Activated CD4-positive, CD25-positive, alpha-beta regulatory T cell treated with anti-CD3 and anti-CD28 coated beads, Interleukin-2, amount 50 U/mL, for 72 hours (primary cell): Measurements from ENCODE around the gene CCDC181.
"Not testable (repeated sequence)": the region's sequence is repeated elsewhere in the genome, so short reads cannot be mapped to it uniquely, and the experiment has no call there.

Experiments used
- DNase-seq: peaks from one replicate; pipeline ENCODE4 v3.0.0; 2021

Gene CCDC181

GRCh38 chr1:169427081-169427641 is at the start of gene CCDC181:
CCDC181 (minus strand) TSS chr1:169427474; CDS start chr1:169424927, 2,547 bp downstream.
- DNase-seq: peak; percentile 63

GRCh38 chr1:169475806-169476387 is 48.6 kb upstream of the CCDC181 start:
- DNase-seq: no peak

- DNase-seq: no peak
Observed at GRCh38 chr1:169474302-169474995, 47.2 kb upstream of the CCDC181 start.

- DNase-seq: no peak
Observed at GRCh38 chr1:169473347-169473746, 46.1 kb upstream of the CCDC181 start.

- no peak for DNase-seq
Observed at GRCh38 chr1:169472738-169473137, 45.5 kb upstream of the CCDC181 start.

GRCh38 chr1:169468982-169469381 is 41.7 kb upstream of the CCDC181 start:
- no peak for DNase-seq

- no peak for DNase-seq
Observed at GRCh38 chr1:169466259-169467230, 39.3 kb upstream of the CCDC181 start.

GRCh38 chr1:169465281-169465680 is 38.0 kb upstream of the CCDC181 start:
- DNase-seq: no peak

GRCh38 chr1:169462385-169462784 is 35.1 kb upstream of the CCDC181 start:
- no peak for DNase-seq

GRCh38 chr1:169461390-169462000 is 34.2 kb upstream of the CCDC181 start:
- no peak for DNase-seq

- no peak for DNase-seq
Observed at GRCh38 chr1:169460191-169460833, 33.0 kb upstream of the CCDC181 start.

- no peak for DNase-seq
Observed at GRCh38 chr1:169457443-169457842, 30.2 kb upstream of the CCDC181 start.

- DNase-seq: no peak
Observed at GRCh38 chr1:169456029-169456428, 28.8 kb upstream of the CCDC181 start.

- DNase-seq: no peak
Observed at GRCh38 chr1:169452921-169453320, 25.6 kb upstream of the CCDC181 start.

GRCh38 chr1:169451218-169451824 is 24.0 kb upstream of the CCDC181 start:
- DNase-seq: no peak

- DNase-seq: no peak
Observed at GRCh38 chr1:169443923-169444322, 16.6 kb upstream of the CCDC181 start.

GRCh38 chr1:169426174-169426705 is 1.0 kb downstream of the CCDC181 start:
- no peak for DNase-seq

- DNase-seq: no peak
Observed at GRCh38 chr1:169421309-169421708, 6.0 kb downstream of the CCDC181 start.

- no peak for DNase-seq
Observed at GRCh38 chr1:169414952-169415351, 12.3 kb downstream of the CCDC181 start.

GRCh38 chr1:169408340-169408739 is 18.9 kb downstream of the CCDC181 start:
- not testable (repeated sequence) for DNase-seq

GRCh38 chr1:169402578-169402977 is 24.7 kb downstream of the CCDC181 start:
- DNase-seq: not testable (repeated sequence)
